Upper lobe of left lung (tissue), 4 donors: ENCODE data around the gene CNTN6.

ENCODE experiments used
- CTCF ChIP-seq, 6 experiments: fragments of 450-650 bp in 4 of 6; fragments of 200-600 bp in 2 of 6; sonication (generic) in 2 of 6; IDR thresholded peaks; one replicate each; pipeline ENCODE4 v1.5.1; 2016 to 2019; ENCODE audit warnings: antibody characterized with exemption in 6 of 6
- EP300 ChIP-seq, 4 donors: sonication (generic); formaldehyde crosslinking; IDR thresholded peaks; one replicate each; pipeline ENCODE4 v1.5.1; 2017; ENCODE audit warnings: antibody characterized with exemption in 4 of 4, control low read depth in 2 of 4
- POLR2A ChIP-seq, 4 donors: fragments of 450-650 bp; IDR thresholded peaks; one replicate each; pipeline ENCODE4 v1.5.1; 2016 to 2017; ENCODE audit warnings: antibody characterized with exemption in 4 of 4, mild to moderate bottlenecking in 2 of 4
- POLR2AphosphoS5 ChIP-seq, 2 donors: sonication (generic); formaldehyde crosslinking; IDR thresholded peaks; one replicate each; pipeline ENCODE4 v1.5.1; 2017; ENCODE audit warnings: antibody characterized with exemption in 2 of 2

- TF ChIP-seq CTCF (IDR thresholded peaks at IDR 0.05): no peak
- no peak for TF ChIP-seq POLR2A (IDR thresholded peaks at IDR 0.05)
- TF ChIP-seq POLR2AphosphoS5 (IDR thresholded peaks at IDR 0.05): no peak
- no peak for TF ChIP-seq EP300 (IDR thresholded peaks at IDR 0.05)
Observed at GRCh38 chr3:1375145-1375544, 282.3 kb downstream of the CNTN6 start.
